ENCODE data around the gene GALNT8. TPM values are rescaled to one million over a fixed set of nuclear protein-coding genes. Genes with fewer than 3 reads are reported as not detected.
"Not testable (repeated sequence)": the region's sequence is repeated elsewhere in the genome, so short reads cannot be mapped to it uniquely, and the experiment has no call there.

Gene GALNT8
- total RNA-seq, 1 experiment from 2014 or later = not detected

DNA sequence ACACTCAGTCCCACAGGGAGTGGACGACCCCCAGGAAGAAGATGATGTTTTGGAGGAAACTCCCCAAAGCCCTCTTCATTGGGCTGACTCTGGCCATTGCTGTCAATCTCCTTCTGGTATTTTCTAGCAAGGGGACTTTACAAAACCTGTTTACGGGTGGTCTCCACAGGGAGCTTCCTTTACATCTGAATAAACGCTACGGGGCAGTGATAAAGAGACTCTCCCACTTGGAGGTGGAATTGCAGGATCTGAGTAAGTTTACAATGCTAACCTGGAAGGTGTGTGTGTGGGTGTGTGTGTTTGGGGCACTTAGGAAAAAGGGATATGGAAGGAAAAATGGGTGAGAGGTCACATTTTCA is 416 bp downstream of the GALNT8 start:
- DNase-seq (ENCODE audit: low read depth, low spot score) (no peak), ATAC-seq (no peak)
- no peak for TF ChIP-seq SP1 (IDR thresholded peaks at IDR 0.05; ENCODE audit: low read depth)
- no peak for TF ChIP-seq POLR2AphosphoS5 (IDR thresholded peaks at IDR 0.05; ENCODE audit: low read depth, low read length)
- no peak for TF ChIP-seq ELF1 (IDR thresholded peaks at IDR 0.05; ENCODE audit: borderline replicate concordance, low read depth)
- TF ChIP-seq TCF7L2 (IDR thresholded peaks at IDR 0.05; ENCODE audit: borderline replicate concordance, extremely low read depth, insufficient read depth, insufficient read length) = no peak
- TF ChIP-seq YY1 (IDR thresholded peaks at IDR 0.05; ENCODE audit: extremely low read depth, insufficient replicate concordance, low read depth, low read length) = no peak
- no peak for TF ChIP-seq SRF (IDR thresholded peaks at IDR 0.05; ENCODE audit: low read depth)
- TF ChIP-seq ZNF274 (IDR thresholded peaks at IDR 0.05; ENCODE audit: low read depth, low read length) = no peak
- TF ChIP-seq, protein P1, sequence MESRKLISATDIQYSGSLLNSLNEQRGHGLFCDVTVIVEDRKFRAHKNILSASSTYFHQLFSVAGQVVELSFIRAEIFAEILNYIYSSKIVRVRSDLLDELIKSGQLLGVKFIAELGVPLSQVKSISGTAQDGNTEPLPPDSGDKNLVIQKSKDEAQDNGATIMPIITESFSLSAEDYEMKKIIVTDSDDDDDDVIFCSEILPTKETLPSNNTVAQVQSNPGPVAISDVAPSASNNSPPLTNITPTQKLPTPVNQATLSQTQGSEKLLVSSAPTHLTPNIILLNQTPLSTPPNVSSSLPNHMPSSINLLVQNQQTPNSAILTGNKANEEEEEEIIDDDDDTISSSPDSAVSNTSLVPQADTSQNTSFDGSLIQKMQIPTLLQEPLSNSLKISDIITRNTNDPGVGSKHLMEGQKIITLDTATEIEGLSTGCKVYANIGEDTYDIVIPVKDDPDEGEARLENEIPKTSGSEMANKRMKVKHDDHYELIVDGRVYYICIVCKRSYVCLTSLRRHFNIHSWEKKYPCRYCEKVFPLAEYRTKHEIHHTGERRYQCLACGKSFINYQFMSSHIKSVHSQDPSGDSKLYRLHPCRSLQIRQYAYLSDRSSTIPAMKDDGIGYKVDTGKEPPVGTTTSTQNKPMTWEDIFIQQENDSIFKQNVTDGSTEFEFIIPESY (IDR thresholded peaks at IDR 0.05; ENCODE audit: extremely low read depth, insufficient replicate concordance, low read length) = no peak
- TF ChIP-seq, protein P2, sequence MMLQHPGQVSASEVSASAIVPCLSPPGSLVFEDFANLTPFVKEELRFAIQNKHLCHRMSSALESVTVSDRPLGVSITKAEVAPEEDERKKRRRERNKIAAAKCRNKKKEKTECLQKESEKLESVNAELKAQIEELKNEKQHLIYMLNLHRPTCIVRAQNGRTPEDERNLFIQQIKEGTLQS (IDR thresholded peaks at IDR 0.05) = no peak
- TF ChIP-seq EZH2phosphoT487 (IDR thresholded peaks at IDR 0.05; ENCODE audit: borderline replicate concordance) = no peak
- no peak for TF ChIP-seq ZFX (IDR thresholded peaks at IDR 0.05)
- TF ChIP-seq, protein P3, sequence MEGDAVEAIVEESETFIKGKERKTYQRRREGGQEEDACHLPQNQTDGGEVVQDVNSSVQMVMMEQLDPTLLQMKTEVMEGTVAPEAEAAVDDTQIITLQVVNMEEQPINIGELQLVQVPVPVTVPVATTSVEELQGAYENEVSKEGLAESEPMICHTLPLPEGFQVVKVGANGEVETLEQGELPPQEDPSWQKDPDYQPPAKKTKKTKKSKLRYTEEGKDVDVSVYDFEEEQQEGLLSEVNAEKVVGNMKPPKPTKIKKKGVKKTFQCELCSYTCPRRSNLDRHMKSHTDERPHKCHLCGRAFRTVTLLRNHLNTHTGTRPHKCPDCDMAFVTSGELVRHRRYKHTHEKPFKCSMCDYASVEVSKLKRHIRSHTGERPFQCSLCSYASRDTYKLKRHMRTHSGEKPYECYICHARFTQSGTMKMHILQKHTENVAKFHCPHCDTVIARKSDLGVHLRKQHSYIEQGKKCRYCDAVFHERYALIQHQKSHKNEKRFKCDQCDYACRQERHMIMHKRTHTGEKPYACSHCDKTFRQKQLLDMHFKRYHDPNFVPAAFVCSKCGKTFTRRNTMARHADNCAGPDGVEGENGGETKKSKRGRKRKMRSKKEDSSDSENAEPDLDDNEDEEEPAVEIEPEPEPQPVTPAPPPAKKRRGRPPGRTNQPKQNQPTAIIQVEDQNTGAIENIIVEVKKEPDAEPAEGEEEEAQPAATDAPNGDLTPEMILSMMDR (IDR thresholded peaks at IDR 0.05 in 2 of 3, conservative IDR thresholded peaks at IDR 0.05 in 1 of 3; ENCODE audit: borderline replicate concordance in 1 of 3, insufficient read depth in 1 of 3, low read depth in 2 of 3, low read length in 2 of 3) = no peak
- no peak for TF ChIP-seq EZH2 (IDR thresholded peaks at IDR 0.05)
- TF ChIP-seq FOSL1 (IDR thresholded peaks at IDR 0.05; ENCODE audit: low read depth) = no peak
- no peak for TF ChIP-seq SIN3A (IDR thresholded peaks at IDR 0.05; ENCODE audit: low read depth)
- CTCF ChIA-PET = no interaction called here
- POLR2A ChIA-PET = no interaction called here
- intact Hi-C loops (cut with micrococcal nuclease) = no loop called here
- no peaks in the 10 kb centered on the region for H4K20me1 ChIP-seq (ENCODE audit: insufficient read depth)
- H3K27me3 ChIP-seq (ENCODE audit: insufficient read depth, low read length) = peaks cover 31% of the 10 kb centered on the region
- H3K9me3 ChIP-seq (ENCODE audit: control insufficient read depth in 1 of 2, insufficient read depth in 1 of 2, low read depth in 1 of 2, low read length in 2 of 2) = no peaks in the 10 kb centered on the region
- H3K4me1 ChIP-seq (ENCODE audit: control insufficient read depth in 1 of 2, insufficient read depth in 2 of 2, low read length in 2 of 2) = no peaks in the 10 kb centered on the region
- RAD21 ChIA-PET (ENCODE audit: low non-redundant PET in 1 of 2, low total read pairs in 2 of 2, uncharacterized antibody in 2 of 2, unreplicated experiment in 2 of 2) = no interaction called here
- no peaks in the 10 kb centered on the region for H3K36me3 ChIP-seq (ENCODE audit: control insufficient read depth in 1 of 2, insufficient read depth in 2 of 2, low read length in 2 of 2)
- no peak overlapping the region for H3K9ac ChIP-seq (ENCODE audit: low read length)
- H3K4me2 ChIP-seq (ENCODE audit: low read length) = no peak overlapping the region
- H2AFZ ChIP-seq (ENCODE audit: low read depth, low read length, poor library complexity, severe bottlenecking) = no peak overlapping the region
- H3K9me2 ChIP-seq (ENCODE audit: insufficient read depth) = no peaks in the 10 kb centered on the region
- no peaks in the 10 kb centered on the region for H3K79me2 ChIP-seq (ENCODE audit: insufficient read depth, low read length)
- BruUV-seq (replicated peaks) = no TSS peak
- no peak overlapping the region for H3K27ac ChIP-seq (ENCODE audit: low read depth, low read length)
- H3K4me3 ChIP-seq (replicated peaks in 1 of 2; ENCODE audit: low read depth in 1 of 2, low read length in 2 of 2) = no peak overlapping the region

DNA sequence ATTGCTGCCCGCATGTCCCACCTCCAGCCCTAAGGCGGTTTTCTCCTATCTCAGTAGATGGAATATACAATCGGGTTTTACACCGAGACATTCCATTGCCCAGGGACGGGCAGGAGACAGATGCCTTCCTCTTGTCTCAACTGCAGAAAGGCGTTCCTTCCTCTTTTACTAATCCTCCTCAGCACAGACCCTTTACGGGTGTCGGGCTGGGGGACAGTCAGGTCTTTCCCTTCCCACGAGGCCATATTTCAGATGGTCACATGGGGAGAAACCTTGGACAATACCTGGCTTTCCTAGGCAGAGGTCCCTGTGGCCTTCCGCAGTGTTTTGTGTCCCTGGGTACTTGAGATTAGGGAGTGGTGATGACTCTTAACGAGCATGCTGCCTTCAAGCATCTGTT is 1.4 kb downstream of the GALNT8 start:
- H3K79me2 ChIP-seq (ENCODE audit: insufficient read depth, low read length); H3K4me1 ChIP-seq (ENCODE audit: control insufficient read depth in 1 of 2, insufficient read depth in 2 of 2, low read length in 2 of 2); H3K27ac ChIP-seq (ENCODE audit: low read depth, low read length); H3K36me3 ChIP-seq (ENCODE audit: control insufficient read depth in 1 of 2, insufficient read depth in 2 of 2, low read length in 2 of 2); H3K9me2 ChIP-seq (ENCODE audit: insufficient read depth); POLR2A ChIA-PET; intact Hi-C loops (cut with micrococcal nuclease); CTCF ChIA-PET; BruUV-seq (replicated peaks); H3K4me3 ChIP-seq (replicated peaks in 1 of 2; ENCODE audit: low read depth in 1 of 2, low read length in 2 of 2); H2AFZ ChIP-seq (ENCODE audit: low read depth, low read length, poor library complexity, severe bottlenecking); H4K20me1 ChIP-seq (ENCODE audit: insufficient read depth); ATAC-seq; H3K9me3 ChIP-seq (ENCODE audit: control insufficient read depth in 1 of 2, insufficient read depth in 1 of 2, low read depth in 1 of 2, low read length in 2 of 2); RAD21 ChIA-PET (ENCODE audit: low non-redundant PET in 1 of 2, low total read pairs in 2 of 2, uncharacterized antibody in 2 of 2, unreplicated experiment in 2 of 2); H3K9ac ChIP-seq (ENCODE audit: low read length); DNase-seq (ENCODE audit: low read depth, low spot score); H3K4me2 ChIP-seq (ENCODE audit: low read length): not testable (repeated sequence)
- peaks cover 31% of the 10 kb centered on the region for H3K27me3 ChIP-seq (ENCODE audit: insufficient read depth, low read length)

Data from HCT116 (cell line).